ENCODE data around the gene SCLY.

DNA sequence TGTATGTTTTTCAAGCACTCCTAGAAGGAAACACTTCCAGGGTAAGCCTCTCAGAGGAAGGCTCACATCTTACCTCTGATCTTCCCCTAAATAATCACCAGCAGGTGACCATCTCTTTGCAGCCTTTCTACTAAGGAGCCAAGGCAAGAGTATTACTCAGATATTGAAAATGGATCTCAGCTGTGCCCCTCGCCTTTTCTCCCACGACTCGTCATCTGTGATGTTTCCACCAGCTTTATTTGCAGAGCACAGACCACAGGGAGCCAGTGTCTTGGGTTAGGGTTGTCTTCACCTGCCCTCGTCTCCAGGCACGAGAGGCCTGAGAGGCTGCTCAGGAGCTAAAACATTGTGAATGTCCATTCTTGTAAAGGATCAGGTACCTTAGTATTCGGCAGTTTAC, 16.9 kb upstream of the SCLY start:
- TF ChIP-seq, protein P1, sequence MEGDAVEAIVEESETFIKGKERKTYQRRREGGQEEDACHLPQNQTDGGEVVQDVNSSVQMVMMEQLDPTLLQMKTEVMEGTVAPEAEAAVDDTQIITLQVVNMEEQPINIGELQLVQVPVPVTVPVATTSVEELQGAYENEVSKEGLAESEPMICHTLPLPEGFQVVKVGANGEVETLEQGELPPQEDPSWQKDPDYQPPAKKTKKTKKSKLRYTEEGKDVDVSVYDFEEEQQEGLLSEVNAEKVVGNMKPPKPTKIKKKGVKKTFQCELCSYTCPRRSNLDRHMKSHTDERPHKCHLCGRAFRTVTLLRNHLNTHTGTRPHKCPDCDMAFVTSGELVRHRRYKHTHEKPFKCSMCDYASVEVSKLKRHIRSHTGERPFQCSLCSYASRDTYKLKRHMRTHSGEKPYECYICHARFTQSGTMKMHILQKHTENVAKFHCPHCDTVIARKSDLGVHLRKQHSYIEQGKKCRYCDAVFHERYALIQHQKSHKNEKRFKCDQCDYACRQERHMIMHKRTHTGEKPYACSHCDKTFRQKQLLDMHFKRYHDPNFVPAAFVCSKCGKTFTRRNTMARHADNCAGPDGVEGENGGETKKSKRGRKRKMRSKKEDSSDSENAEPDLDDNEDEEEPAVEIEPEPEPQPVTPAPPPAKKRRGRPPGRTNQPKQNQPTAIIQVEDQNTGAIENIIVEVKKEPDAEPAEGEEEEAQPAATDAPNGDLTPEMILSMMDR (IDR thresholded peaks at IDR 0.05), result no peak
- TF ChIP-seq EP300 (IDR thresholded peaks at IDR 0.05) (no peak), POLR2A (IDR thresholded peaks at IDR 0.05) (no peak)
